GM18861 (cell line): ENCODE data around the gene MMP21.
A peak's percentile ranks its signal among the peaks of the same experiment; 100 is the strongest.

Experiments
- ATAC-seq: cut with Tn5 transposase; IDR thresholded peaks from one replicate; pipeline ENCODE4 v1.9.1; 2021; ENCODE audit not compliant: unreplicated experiment

MMP21 gene

GRCh38 chr10:125792342-125793300, 17.0 kb upstream of the MMP21 start:
- ATAC-seq: no peak

DNA sequence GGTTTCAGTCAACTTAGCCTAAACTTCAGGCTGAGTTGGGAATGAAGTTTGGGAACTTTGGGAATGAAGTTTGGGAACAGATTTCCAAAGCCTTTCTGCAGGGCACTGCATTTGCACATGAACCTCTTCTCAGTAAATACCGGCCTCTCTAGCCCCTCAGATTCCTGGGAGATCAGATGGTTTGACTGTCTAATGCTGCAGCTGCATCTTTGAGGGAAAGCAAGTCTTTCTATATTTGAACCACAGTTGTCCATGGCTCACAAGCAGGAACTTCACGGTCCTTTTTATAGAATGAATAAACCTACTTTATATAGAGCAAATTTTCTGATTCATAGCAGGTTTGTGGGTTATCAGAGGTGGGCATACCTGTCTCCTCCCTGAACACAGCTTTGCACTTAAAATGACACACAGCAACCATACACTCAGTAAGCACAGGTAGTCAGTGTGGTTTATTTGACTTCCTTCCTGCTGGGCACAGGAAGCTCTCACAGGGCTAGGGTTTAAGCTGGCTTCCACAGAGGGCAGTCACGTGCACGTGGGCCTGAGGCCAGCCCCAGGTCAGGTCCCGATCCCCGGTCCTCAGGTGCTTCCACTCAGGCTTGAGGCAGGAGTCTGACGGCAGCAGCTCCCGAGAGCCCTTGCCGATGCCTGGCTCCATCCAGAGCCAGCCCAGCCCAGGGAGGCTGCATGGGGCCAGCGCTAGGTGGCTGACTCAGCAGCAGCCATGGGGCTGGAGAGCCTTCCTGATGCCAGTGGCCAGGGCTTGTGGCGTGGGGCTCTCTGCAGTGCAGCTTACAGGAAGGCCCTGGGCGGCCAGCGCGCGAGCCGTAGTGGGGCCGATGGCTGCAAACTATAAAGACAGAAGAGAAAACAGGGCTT, 12.8 kb upstream of the MMP21 start:
- no peak for ATAC-seq

- ATAC-seq: no peak
These were observed 10.2 kb upstream of the MMP21 start for GRCh38 chr10:125785791-125786190.

DNA sequence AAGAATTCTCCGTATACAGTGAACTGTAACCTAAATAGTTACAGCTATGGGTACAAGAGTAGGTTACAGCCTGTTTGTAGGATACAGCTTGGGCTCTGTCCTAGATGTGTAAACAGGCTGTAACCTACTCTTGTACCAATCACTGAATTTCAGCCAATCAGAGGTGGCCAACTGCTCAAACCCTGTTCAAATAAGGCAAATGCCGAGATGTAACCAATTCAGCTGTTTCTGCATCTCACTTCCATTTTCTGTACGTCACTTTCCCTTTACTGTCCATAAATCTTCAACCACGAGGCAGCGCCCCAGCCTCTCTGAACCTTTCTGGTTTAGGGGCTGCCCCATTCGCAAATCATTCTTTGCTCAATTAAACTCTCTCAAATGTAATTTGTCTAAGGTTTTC, 8.3 kb upstream of the MMP21 start:
- peak; percentile 71 for ATAC-seq

GRCh38 chr10:125783408-125783807, 7.8 kb upstream of the MMP21 start:
- no peak for ATAC-seq

GRCh38 chr10:125782616-125783015, 7.0 kb upstream of the MMP21 start:
- ATAC-seq: no peak

DNA sequence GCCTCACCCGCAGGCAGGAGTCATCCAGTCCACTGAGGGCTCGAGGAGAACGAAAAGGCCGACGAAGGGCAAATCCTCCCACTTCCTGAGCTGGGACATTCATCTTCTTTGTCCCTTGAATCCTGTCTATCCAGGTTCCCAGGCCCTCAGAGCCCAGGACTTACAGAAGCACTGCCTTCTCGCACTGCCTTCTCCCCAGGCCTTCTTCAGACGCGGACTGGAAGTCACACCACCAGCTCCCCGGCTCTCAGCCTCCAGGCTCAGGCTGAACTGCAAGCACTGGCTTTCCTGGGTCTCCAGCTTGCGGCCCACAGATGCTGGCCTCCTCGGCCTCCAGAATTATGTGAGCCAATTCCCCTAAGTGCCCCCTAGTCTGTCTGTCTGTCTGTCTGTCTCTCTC, 6.4 kb upstream of the MMP21 start:
- no peak for ATAC-seq

DNA sequence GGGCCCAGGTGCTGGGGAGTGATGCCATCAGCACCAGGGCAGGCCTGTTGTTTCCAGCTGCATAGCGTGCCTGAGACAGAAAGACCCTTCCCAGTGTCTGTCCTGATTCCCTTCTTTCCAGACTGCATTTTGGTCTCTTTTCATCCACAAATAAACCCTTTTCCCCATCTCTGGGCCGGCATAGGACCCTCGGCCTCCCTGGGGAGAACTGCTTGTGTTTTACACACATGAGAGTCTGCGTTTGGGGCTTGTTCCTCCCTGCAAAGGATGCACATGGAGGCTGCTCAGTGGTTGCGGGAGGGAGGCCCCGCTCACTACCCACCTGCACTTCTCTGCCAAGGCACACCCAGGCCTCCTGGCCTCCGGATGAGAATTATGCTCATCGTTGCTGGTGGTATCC, 5.8 kb upstream of the MMP21 start:
- no peak for ATAC-seq

GRCh38 chr10:125779403-125780327, 4.0 kb upstream of the MMP21 start:
- ATAC-seq: no peak

GRCh38 chr10:125778556-125778955, 2.9 kb upstream of the MMP21 start:
- ATAC-seq: no peak

GRCh38 chr10:125777806-125778205, 2.2 kb upstream of the MMP21 start:
- no peak for ATAC-seq

GRCh38 chr10:125774581-125775191, 935 bp downstream of the MMP21 start:
- no peak for ATAC-seq

- no peak for ATAC-seq
These were observed 1.7 kb downstream of the MMP21 start for GRCh38 chr10:125773687-125774543.

DNA sequence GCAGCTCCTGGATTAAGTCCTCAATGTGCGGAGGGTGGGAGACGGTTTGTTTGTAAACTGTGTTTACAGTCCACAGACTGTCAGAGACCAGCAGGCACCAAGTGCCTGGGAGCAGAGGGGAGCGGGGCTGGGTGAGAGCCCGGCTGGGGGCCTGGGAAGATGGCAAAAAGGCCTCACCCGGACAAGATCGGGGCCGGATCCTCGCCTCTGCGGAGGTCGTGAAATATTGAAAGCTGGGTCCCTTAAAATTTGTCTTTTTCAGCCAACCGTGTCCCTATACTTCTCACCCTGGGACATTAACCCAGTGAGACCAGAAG, 2.8 kb downstream of the MMP21 start:
- ATAC-seq: no peak

- ATAC-seq: no peak
These were observed 3.3 kb downstream of the MMP21 start for GRCh38 chr10:125772112-125772863.

DNA sequence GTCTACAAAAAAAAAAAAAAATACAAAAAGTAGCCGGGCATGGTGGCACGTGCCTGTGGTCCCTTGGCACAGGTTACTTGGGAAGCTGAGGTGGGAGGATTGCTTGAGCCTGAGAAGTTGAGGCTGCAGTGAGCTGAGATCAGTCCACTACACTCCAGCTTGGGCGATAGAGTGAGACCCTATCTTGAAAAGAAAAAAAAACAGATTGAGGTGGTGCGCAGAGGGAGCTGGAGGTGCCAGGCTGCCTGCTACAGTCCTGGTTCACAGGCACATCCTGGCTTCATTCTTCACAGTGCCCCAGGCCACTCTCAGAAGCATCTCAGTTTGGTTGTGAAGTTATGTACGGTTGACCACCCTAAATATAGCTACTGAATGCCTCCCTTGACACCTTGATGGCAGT, 4.8 kb downstream of the MMP21 start:
- ATAC-seq: no peak

- ATAC-seq: no peak
These were observed 6.4 kb downstream of the MMP21 start for GRCh38 chr10:125769175-125769574.

DNA sequence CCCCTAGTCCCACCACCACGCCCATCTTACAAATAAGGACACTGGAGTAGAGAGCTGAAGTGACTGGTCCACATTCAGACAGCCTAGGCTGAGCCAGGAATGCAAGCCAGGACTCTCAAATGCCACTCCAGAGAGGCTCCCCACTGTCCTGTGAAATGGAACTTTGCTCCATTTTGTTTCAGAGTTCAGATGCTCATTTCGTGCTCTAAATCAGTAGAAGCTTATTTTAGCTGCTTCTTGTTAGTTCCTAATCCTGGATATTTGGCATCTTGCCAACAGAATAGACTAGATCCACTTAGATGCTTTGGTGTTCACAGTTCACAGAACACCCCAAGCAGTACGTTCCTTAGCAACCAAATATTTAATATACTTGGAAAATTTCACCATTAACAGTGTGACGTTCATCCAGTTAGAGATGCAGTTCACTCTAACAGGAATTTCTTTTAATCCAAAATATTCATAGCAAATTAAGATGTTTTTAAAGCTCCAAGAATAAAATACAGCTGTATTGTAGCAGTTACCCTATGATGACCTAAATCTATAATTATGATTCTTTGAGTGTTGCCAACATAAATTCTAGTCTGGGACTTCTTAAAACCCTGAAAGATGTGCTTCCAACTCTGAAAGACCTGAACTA, 7.3 kb downstream of the MMP21 start:
- no peak for ATAC-seq
